ENCODE data around the gene SURF2.

The SURF2 gene

GRCh38 chr9:133404454-133405002 lies 48.2 kb downstream of the SURF2 start:
- no peak for DNase-seq

GRCh38 chr9:133405508-133406438 lies 49.4 kb downstream of the SURF2 start:
- DNase-seq = no peak

DNA sequence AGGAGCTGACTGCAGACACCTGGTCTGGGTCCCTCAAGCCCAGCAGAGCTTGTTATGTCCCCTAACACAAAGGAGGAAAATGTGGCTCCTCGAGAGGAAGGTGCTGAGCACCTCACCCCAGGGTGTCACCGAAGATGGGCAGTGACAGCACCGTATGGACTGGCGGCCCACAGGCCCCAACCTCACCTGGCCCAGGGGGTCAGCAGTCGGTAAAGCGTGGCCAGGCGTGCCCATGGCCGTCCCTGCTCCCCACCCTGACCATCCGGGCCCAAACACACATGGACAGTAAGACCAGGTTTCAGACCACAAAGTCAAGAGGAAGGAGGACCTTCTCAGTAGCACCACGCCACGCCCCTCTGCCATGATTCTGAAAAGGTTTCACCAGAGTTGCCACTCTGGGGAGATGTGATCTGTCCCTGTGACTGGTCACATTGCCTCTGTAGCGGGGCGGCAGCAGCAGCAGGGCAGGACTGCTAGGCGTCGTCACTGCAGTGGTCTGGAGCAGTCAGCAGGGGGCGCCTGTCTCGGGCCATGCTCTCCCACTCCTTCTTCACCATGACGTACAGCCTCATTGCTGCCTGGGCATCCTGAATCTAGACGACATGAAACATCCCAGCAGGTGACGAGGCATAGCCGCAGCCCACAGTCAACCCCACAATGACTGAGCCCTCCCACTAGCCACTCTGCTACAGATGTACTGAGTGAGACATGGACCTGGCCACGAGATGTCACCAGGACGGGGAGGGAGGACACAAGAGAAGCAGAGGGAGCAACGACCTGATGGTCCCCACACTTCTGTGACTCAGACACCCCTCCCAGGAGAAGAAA lies 50.3 kb downstream of the SURF2 start:
- DNase-seq = peak; percentile 26

GRCh38 chr9:133408042-133408441 lies 51.7 kb downstream of the SURF2 start:
- DNase-seq = no peak
